ENCODE results near the gene PSEN2. TPM values are rescaled to one million over a fixed set of nuclear protein-coding genes. Genes with fewer than 3 reads are reported as not detected.

The PSEN2 gene
- total RNA-seq, result 41.7 TPM

DNA sequence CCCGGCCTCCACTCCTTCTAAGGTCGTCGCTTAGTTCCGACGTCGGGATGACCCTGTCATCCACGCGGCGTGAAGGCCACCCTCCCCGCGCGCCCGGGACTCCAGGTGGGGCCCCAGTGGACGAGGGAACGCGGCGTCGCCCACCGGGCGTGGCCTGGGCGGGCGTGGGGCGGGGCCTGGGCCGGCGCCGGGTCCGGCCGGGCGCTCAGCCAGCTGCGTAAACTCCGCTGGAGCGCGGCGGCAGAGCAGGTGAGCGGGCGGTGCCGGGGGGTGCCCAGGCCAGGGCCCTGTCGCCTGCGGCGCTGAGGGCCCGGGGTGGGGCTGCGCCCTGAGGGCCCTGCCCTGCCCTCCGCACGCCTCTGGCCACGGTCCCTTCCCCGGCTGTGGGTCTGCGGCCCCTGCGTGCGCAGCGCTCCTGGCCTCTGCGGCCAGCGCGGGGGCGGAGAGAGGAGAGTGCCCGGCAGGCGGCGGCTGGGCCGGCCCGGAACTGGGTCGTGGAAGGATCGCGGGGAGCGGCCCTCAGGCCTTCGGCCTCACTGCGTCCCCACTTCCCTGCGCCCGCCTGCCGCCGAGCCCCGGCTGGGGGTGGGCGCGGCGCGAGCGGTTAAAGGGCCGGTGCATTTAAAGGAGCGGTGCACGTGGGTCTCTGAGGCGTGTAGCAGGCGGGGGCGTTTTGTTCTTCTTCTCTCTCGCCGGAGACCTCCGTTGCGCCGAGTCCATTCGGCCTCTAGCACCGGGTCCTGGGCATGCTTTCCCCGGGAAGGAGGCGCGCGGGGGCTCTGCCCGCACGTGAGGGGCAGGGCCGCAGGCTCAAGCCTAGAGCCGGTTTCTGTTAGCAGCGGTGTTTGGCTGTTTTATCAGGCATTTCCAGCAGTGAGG, at the start of gene PSEN2:
TSS of gene PSEN2 (plus strand) at position 216 of the 879 bp plus-strand sequence. CDS start 11,292 bp downstream, outside the sequence.

DNA sequence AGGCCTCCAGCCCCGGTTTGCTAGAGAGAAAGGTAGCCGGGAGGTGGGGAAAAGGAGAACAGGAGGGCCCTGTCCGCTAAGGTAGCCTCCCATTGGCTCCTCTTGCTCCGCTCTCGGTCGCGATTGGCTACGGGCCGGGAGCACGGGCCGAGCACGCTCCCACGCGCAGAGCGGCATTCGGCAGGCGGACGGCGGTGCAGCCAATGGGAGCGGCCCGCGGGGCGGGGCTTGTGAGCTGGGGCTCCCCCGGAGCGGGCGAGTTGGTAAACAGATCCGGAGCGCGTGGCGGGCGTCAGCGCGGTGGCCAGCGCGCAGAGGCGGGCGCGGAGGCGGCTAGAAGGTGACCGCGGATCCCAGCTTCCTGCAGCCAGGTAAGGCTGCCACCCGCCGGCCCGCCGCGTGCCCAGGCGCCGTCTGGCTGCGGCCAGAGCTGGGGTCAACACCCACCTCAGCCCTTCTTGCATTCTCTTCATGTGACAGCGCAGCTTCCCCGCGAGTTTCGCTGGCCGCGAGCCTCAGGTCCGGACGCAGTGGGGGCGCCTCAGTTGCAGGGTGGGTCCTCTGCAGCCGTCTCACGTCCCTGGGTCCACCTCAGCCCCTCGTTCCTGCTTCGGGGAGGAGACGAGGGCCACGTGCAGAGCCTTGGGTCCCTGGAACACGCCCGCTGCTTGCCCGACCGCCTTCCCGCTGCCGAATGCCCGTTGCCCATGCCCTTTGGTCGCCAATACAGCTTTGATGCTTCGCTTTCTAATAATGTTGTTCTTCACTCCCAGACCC, 69.8 kb downstream of the PSEN2 start, which contains the start of gene COQ8A:
TSS of gene COQ8A (plus strand) at position 266 of the 777 bp plus-strand sequence. CDS start 21,092 bp downstream, outside the sequence.

Other genes starting within 250 kb of the PSEN2 start
- 32.5 TPM for gene ITPKB, start 131.3 kb upstream of the PSEN2 start, total RNA-seq
- 44.4 TPM for gene COQ8A, start 69.7 kb downstream of the PSEN2 start, total RNA-seq